ENCODE data around the gene UXT.

The UXT gene

DNA sequence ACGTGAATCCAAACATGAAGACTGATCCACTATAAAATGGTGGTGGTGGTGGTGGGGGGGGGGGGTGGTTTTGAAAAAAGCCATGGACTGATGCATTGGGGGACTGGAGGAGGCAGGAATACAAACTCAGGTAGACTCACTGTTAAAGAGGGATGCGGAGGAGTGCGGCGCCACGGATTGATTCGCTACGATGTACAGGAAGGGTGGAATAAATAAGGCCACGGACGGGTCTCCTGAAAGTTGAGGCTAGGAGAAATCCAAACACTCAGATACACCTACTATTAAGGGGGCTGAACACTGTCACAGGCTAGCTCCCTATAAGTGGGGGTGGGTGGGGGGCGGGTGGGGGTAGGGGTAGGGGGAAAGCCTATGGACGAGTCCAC lies 9.2 kb downstream of the UXT start:
- peak in 1 of 56 donors; percentile 13 for DNase-seq

DNA sequence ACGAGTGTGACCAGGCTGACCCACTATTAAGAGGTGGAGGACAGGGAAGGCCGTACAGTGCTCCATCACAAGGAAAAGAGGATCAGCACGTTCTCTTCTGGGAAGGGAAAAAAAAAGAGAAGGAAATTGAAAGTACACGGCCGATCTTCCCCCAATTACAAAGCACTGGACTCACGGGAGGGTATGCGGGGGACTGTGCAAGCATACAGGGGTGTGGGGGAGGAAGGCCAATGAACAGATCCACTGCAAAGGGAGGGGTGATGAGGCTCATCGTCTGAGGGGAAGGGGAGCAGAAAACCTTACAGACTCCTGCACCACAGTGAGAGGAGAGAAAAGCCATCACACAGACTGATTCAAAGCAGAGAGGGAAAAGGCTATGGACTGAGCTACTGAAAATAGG lies 9.7 kb downstream of the UXT start:
- DNase-seq = no peak

DNA sequence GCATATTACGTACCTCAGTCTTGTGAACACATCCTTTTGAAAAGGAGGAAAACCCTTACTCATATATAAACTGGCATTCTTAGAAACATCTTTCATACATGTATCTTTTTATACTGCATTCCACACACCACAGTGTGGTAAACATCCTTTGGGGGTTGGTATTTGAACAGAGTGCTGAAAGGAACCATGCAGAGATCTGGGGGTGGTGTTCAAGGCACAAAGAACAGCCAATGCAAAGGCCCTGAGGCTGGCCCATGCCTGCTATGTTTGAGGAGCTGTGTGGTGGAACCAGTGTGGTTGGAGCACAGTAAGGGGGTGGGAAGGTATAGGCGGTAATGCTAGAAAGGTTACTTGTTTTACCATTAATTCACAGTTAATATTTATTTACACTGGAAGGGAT lies 10.6 kb downstream of the UXT start:
- no peak for DNase-seq

DNA sequence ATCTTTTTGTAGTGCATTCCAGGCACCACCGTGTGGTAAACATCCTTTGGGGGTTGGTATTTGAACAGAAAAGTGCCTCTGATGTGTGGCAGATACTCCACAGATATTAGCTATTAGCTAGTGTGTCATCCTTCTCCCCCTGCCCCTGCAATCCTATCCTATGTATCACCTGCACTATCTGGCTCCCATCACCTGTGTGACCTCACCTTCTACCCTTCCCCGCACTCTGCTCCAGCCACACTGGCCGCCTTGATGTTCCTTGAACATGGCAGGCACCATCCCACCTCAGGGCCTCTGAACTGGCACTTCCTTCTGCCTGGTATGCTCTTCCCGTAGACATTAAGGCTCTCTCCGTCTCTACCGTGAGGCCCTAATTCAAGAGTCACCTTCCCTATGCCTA lies 12.3 kb downstream of the UXT start:
- DNase-seq = no peak

DNA sequence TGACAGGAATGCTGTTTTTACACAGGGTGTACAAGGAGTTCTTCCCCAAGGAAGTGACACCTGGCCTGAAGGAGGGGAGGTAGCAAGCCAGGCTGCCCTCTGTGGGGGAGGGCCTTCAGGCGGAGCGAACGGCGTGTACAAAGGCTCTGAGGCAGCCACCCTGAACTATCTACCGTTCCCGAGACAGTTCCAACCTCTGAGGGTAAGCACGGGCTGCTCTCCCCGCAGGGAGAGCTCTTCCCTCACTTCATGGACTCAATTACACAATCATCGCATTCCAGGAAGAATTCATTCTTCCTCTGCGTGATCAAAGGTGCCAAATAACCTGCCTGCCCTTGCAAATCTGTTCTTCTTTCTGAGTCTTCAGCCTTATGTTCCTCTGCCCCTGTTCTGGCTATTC lies 13.4 kb downstream of the UXT start:
- no peak for DNase-seq

DNA sequence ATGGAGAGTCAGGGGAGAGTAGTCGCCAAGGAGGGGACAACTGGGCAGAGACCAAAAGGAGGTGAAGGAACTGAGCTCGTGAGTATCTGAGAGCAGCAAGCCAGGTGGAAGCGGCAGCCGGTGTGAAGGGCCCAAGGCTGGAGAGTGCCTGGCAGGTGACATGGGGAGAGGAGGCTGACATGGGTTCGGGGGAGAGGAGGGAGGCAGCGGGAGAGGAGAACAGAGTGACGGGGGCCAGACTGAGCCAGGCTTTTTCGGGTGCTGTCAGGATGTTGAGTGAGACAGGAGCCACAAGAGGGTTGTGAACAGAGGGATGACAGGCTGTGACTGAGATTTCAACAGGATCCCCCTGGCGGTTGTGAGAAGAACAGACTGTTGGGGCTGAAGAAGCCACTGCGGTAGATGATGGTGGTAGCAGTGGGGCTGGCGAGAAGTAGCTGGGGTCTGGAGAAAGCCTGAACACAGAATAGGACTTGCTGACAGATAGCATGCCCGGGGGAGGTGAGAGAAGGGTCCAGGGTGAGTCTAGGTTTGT lies 14.4 kb downstream of the UXT start:
- peak in 11 of 56 donors; percentile 0 to 44 (median 3) for DNase-seq

DNA sequence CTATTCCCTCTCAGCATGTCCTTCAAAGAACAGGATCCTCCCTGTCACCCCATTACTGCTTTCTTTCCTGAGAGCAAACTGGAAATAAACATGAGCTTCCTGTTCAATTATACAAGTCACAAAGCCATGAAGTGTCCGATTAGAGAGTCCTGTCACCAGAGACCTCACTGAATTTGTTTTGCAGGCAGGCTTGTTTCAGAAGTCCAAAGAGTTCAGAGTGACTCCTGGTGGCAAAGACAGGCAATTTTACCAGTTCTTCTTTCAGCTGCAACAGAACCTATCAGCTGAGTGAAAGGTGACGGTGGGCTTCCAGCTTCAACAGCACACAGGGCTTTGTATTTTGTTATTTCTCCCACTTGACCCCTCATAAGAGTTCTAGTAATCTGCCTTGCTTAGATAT lies 15.1 kb downstream of the UXT start:
- DNase-seq = no peak

DNA sequence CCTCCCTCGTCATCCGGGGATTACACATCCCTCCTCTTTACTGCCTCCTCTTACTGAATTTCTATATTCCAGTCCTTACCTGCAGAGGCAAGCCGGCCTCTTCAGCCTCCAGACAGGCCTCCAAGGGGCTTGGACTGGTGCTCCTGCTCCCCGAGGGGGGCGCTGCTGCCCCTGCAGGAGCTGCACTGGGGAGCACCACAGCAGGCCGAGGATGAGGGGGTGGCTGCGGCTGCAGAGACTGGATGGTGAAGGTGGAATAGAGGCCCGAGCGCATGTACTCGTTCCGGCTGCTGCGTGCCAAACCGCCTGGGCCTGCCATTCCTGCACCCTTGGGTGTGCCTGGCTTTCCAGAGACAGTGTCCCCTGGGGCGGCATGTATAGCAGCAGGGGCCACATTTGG lies 20.2 kb downstream of the UXT start:
- no peak for DNase-seq

DNA sequence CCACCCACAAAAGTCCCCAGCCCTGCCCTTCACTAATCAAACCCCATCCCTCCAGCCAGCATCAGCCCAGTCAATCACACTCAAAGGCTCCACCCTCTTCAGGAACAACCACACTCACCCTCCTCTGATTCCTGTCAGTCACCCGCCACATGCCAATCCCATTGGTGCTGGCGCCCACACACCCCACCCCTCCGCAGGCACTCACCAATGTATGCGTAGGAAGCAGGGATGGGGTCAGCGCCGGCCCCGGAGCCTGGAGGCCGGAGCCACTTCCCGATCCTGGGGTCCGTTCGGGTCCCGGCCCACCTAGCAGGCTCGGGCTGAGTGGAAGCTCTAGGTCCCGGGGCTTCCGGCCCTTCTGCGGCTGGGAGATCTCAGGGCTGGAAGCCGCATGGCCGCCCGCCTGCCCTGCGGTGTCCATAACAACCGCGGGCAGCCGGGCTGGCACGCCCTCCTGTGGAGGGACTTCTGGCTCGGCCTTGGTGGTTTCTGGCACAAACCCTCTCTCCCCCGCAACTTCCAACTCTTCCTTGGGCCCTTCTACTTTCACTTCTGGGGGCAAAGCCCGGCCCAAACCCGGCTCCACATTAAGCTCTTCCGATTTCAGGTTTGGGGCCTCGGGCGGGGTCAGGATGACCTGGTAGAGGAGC lies 21.3 kb downstream of the UXT start:
- peak in 34 of 56 donors; percentile 2 to 63 (median 16) for DNase-seq

DNA sequence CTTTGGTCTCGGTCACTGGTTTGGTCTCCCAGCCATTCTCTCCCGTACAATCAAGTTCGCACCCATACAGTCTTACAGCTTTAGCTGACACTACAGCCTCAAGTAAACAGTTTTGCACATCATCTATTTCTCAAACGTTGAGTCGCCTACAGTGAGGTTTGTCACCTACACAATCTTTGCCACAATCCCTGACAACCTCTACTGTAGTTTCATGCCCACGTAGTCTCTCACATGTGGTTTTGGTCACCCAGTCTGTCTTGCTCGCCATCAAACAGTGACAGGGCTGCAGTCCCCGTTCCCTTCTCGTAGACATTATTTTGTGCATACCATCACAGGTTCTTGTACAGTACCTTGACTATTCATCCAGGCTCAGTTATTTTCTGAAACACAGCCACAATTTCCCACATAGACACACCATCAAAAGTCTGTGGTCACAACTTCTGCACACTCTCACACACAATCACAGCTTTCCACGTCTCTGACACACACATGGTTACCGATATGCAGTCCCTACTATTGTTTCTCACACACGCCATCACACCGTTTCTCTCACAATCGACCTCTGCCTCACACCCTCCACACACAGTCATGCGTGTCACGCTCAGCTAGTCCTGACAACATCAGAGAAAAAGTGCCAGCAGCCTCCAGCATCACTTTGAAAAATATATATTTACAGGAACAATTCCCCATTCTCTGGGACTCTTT lies 24.0 kb downstream of the UXT start:
- DNase-seq = no peak

DNA sequence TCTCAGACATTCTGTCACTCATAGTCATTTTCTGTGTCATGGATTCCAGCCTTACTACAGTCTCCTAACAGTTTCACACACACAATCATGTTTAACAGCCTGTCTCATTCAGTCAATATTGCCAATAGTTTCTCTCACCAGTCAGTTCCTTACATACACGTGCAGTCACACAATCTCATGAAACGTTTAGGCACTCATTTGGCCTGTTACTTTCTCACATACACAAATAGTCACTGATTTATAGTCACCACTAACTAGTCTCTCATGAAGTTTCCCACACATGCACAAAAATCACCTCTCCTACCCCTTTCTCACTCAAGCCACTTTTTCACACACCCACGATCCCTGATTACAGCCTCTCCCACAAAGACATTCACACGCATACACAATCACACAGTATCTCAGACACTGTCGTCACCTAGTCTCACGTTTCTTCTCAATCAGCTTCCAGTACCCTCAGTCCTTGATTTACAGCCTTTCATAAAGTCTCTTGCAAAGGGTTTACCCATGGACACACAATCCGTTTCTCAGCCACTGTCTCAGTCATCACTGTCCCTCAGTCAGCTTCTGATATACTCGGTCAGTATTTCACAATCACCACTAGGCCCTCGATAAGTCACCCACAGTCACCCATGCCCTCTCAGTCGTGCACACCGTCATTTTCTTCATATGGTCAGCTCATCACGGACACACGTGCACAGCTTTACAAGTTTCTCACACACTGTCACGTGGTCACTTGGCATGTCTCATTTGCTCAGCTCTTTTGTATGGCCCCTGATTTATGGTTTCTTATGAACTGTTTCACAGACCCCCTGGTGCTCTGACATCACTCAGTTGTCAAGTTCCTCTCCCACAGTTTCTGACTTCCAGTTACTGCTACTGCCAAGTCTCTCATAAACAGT lies 25.0 kb downstream of the UXT start:
- DNase-seq = no peak

DNA sequence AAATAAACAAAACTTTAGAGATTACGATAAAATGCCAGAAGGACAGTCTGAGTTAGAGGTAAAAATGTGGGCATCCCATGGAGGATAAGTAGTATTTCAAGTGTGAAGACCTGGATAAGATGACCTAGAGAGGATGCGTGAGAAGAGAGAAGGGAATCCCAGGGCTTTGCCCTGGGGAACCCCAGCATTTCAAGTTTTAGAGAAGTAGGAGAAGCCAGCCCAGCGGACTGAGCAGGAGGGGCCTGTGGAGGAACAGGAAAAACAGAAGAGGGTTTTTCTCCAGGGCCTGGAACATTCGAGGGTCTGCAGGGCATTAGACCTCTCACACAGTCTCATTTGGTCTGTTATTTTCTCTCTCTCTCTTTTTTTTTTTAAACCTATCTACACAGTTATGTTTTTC lies 26.3 kb downstream of the UXT start:
- DNase-seq = no peak

DNA sequence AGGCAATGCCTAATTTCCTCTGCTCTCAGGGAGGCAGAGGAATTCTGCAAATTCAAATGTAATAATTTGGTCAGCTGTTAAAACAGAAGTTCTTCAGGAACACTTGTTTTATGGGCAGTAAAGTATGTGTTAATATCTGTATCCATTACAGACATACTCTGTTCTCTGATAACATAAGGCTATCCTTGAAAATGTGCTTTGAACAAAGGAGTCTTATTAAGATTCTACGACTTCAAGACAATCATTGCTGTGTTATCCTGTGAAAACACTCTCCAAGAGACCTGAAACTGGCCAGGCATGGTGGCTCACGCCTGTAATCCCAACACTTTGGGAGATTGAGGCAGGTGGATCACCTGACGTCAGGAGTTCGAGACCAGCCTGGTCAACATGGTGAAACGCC lies 27.3 kb downstream of the UXT start:
- no peak for DNase-seq

DNA sequence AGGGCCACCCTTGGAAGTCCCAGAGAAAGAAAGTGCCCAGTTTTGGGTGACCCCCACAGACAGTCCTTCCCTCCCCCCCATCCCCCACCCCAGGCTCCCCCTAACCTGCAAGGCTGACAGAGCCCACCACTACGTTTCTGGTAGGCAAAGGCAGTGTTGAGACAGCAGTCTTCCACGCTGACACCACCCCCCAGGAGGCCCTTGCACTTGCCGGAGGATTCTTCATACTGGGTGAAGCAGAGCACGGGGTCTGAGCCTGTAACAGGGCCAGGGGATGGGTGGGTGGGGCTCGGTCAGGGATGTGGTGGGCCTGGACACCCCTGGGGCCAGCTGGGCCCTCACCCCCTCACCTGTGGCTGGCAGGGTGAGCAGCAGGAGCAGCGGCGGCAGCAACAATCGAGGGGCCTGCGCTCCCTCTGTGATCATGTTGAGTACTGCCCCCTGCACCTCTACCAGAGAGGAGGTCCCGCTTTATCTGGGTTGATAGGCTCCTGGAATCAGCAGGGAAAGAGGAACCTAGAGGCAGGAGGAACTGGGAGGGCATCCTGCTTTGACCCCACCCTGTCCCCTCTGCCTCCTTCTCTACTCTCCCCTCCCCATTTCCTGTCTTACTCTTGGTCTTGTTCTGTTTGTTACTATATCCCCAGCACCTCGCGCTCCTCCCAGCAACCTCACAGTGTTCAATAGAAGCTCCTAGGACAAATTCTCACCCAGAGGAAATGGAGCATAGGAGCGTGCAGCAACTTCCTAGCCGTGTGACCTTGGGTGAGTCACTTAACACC lies 29.4 kb downstream of the UXT start, which contains the start of gene CFP:
TSS of gene CFP (minus strand) at position 512 of the 782 bp plus-strand sequence. CDS start at position 426, 86 bp downstream.
- no peak for DNase-seq

DNA sequence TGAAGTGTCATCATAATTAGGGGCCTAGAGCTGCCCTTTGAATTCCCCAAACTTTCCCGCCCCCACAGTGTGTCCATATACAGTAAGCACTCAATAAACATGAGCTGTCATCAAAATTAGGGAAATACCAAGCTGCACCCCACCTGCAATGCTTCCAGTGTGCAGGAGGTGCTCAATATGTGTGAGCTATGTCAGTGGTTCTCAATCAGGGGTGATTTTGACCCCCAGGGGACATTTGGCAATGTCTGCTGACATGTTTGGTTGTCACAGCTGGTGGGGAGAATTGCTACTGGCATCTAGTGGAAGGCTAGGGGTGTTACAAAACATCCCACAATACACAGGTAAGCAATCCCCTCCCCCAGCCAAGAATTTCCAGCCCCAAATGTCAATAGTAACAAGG lies 30.0 kb downstream of the UXT start:
- DNase-seq = no peak

DNA sequence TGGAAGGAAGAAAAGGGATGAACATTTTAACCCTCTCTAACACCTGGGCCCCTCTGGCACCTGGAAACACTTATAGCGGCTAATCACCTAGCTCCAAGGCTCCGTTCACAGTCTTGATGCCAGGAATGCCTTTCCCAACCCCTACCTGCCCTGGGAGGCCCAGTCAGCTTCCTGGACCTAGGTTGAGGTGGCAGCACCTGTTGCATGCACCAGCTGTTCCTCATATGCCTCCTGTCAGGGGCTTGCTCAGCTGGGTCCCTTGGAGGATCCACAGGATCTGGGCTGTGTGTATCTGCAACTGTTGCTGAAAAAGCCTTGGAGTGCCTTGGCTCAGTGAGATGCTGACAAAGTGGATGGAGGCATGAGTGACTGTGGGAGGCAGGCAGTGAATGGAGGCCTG lies 33.6 kb downstream of the UXT start:
- DNase-seq = no peak

DNA sequence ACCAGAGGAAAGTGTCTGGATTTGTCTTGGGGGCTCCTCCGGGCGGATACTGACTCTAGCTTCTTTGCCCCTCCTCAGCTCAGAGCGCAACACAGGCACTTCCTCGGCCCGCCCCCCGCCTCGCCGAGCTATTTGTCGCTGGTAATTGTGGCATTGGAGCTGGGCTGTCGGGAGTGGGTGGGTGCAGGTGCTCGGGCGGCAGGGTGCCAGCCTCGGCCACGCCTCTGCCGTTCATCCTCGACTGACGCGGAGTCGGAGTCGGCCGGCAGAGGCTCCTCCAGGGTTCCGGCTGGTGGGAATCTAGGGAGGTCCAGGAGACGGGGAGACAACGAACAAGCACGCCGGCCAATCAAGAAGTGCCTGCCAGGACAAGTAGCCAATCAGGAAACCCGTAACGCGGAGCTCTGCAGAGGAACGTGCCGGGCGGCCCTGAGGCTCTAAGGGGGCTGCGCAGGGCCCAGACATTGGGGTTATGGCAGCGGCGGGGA lies 35.4 kb downstream of the UXT start:
- DNase-seq = peak in 40 of 56 donors; percentile 2 to 78 (median 31)

DNA sequence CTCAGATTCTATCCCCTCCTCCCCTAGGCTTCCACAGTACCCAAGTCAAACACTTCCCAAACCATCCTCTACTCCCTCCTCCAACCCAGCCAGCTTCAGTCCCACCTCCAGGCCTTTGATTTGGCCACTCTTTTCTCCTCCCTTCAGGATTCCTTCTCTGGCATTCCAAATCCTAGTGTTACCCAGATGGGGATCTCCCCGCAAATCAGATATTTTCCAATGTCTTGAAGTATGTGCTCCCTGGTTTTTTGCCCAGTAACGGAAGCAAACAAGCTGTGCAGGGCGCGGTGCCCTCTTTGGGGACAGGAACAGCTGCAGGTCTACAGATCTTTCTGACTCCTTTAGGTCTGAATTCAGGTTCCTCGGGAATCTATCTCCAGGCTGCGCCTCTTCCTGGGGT lies 37.1 kb downstream of the UXT start:
- no peak for DNase-seq

DNA sequence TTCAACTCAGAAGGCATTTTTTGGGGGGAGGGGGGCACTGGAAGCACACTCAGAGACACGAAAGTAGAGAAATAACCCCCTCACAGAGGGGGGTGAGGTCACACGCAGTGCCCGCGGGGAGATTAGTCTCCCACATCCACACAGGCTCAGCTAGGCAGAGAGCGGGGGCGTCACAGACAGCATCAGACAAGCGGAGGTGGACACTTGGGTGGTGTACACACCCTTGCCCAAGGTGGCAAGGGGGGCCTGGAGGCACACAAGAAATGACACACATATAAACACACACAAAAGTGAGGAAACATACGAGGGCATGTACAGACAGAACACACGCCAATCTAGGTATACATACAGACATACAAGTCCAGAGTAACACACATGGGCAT lies 38.7 kb downstream of the UXT start:
- DNase-seq = peak in 16 of 56 donors; percentile 1 to 51 (median 17)

DNA sequence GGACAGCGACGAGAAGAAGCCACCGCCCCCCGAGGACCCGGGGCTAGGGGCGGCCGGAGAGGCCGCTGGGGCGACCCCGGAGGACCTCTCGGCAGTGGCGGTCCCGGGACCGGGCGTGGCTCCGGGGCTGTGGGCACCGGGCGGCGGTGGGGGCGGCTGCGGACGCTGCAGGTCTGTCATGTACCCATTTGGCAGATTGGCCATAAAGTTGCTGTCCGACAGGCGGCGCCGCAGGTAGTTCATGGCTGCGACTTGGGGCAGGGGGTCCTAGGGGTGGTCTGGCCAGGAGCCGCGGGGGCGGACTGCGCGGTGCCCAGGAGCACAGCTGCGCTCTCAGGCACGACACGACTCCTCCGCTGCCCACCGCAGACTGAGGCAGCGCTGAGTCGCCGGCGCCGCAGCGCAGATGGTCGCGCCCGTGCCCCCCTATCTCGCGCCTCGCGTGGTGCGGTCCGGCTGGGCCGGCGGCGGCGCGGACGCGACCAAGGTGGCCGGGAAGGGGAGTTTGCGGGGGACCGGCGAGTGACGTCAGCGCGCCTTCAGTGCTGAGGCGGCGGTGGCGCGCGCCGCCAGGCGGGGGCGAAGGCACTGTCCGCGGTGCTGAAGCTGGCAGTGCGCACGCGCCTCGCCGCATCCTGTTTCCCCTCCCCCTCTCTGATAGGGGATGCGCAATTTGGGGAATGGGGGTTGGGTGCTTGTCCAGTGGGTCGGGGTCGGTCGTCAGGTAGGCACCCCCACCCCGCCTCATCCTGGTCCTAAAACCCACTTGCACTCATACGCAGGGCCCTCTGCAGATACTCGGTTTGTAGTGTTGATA lies 39.3 kb downstream of the UXT start, which contains the start of gene SYN1:
TSS of gene SYN1 (minus strand) at position 372 of the 817 bp plus-strand sequence. CDS start at position 243, 129 bp downstream.
- peak in 53 of 56 donors; percentile 4 to 84 (median 51) for DNase-seq

Measured in nucleus accumbens (tissue), 56 donors.